ENCODE data around the gene NLRP3.

The NLRP3 gene

GRCh38 chr1:247442164-247442563 is 26.2 kb downstream of the NLRP3 start:
- TF ChIP-seq CREB1 (IDR thresholded peaks at IDR 0.05; ENCODE audit: low read depth) = no peak
- no peak for TF ChIP-seq REST (IDR thresholded peaks at IDR 0.05; ENCODE audit: low read depth)
- TF ChIP-seq USF1 (IDR thresholded peaks at IDR 0.05) = no peak
- TF ChIP-seq TEAD4 (IDR thresholded peaks at IDR 0.05) = no peak
- no peak for TF ChIP-seq FOXM1 (IDR thresholded peaks at IDR 0.05; ENCODE audit: borderline replicate concordance, low read depth)
- TF ChIP-seq YY1 (IDR thresholded peaks at IDR 0.05; ENCODE audit: low read depth) = no peak
- TF ChIP-seq TAF1 (IDR thresholded peaks at IDR 0.05; ENCODE audit: low read depth) = no peak

GRCh38 chr1:247443641-247444040 is 27.7 kb downstream of the NLRP3 start:
- no peak for TF ChIP-seq ZBTB7A (IDR thresholded peaks at IDR 0.05; ENCODE audit: low read depth)
- TF ChIP-seq REST (IDR thresholded peaks at IDR 0.05; ENCODE audit: low read depth) = no peak
- no peak for TF ChIP-seq NFIC (IDR thresholded peaks at IDR 0.05)
- TF ChIP-seq RAD21 (IDR thresholded peaks at IDR 0.05; ENCODE audit: low read depth) = no peak
- TF ChIP-seq FOXM1 (IDR thresholded peaks at IDR 0.05; ENCODE audit: borderline replicate concordance, low read depth) = no peak
- no peak for TF ChIP-seq TCF12 (IDR thresholded peaks at IDR 0.05; ENCODE audit: low read depth)
- no peak for TF ChIP-seq TEAD4 (IDR thresholded peaks at IDR 0.05)
- no peak for TF ChIP-seq EP300 (IDR thresholded peaks at IDR 0.05; ENCODE audit: borderline replicate concordance)
- no peak for TF ChIP-seq USF1 (IDR thresholded peaks at IDR 0.05)
- TF ChIP-seq YY1 (IDR thresholded peaks at IDR 0.05; ENCODE audit: low read depth) = no peak
- TF ChIP-seq TAF1 (IDR thresholded peaks at IDR 0.05; ENCODE audit: low read depth) = no peak
- TF ChIP-seq EGR1 (IDR thresholded peaks at IDR 0.05) = no peak
- no peak for TF ChIP-seq MAX (IDR thresholded peaks at IDR 0.05)
- TF ChIP-seq CREB1 (IDR thresholded peaks at IDR 0.05; ENCODE audit: low read depth) = no peak
- TF ChIP-seq CEBPB (IDR thresholded peaks at IDR 0.05) = no peak

GRCh38 chr1:247444571-247444970 is 28.6 kb downstream of the NLRP3 start:
- TF ChIP-seq TAF1 (IDR thresholded peaks at IDR 0.05; ENCODE audit: low read depth) = no peak
- no peak for TF ChIP-seq TEAD4 (IDR thresholded peaks at IDR 0.05)
- TF ChIP-seq MAX (IDR thresholded peaks at IDR 0.05) = no peak
- no peak for TF ChIP-seq ZBTB7A (IDR thresholded peaks at IDR 0.05; ENCODE audit: low read depth)
- TF ChIP-seq RAD21 (IDR thresholded peaks at IDR 0.05; ENCODE audit: low read depth) = no peak
- TF ChIP-seq EGR1 (IDR thresholded peaks at IDR 0.05) = no peak
- TF ChIP-seq REST (IDR thresholded peaks at IDR 0.05; ENCODE audit: low read depth) = no peak
- TF ChIP-seq TCF12 (IDR thresholded peaks at IDR 0.05; ENCODE audit: low read depth) = no peak
- no peak for TF ChIP-seq YY1 (IDR thresholded peaks at IDR 0.05; ENCODE audit: low read depth)
- no peak for TF ChIP-seq FOXM1 (IDR thresholded peaks at IDR 0.05; ENCODE audit: borderline replicate concordance, low read depth)
- TF ChIP-seq EP300 (IDR thresholded peaks at IDR 0.05; ENCODE audit: borderline replicate concordance) = no peak
- no peak for TF ChIP-seq NFIC (IDR thresholded peaks at IDR 0.05)
- no peak for TF ChIP-seq CREB1 (IDR thresholded peaks at IDR 0.05; ENCODE audit: low read depth)
- TF ChIP-seq USF1 (IDR thresholded peaks at IDR 0.05) = no peak
- no peak for TF ChIP-seq CEBPB (IDR thresholded peaks at IDR 0.05)

Measured in Ishikawa (cell line).